ENCODE data around the gene RBM19.

Gene RBM19

DNA sequence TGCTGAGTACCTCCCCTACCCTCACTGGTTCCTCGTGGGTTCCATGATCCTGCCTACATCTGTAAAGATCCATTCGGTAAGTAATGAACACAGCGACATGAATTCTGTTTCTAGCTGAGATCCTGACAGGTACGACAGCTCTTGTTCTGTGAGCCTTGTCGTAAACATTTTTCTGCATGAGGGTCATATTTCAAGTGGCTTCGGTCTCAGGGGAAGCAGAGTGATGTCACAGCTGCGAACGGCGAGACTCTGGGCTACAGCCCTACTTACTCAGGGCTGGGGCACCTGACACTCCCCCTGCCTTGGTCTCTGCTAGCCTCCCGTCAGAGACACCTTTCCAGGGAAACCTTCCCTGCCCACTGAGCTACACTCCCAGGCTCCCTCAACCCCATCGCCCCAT, 85.8 kb downstream of the RBM19 start:
- Mint-ChIP-seq H3K27me3 (no peaks in the 10 kb centered on the region), H3K4me1 (peaks cover 2% of the 10 kb centered on the region), H3K4me3 (no peak overlapping the region), H3K36me3 (peaks cover 74% of the 10 kb centered on the region), H3K27ac (no peak overlapping the region), H3K9me3 (no peaks in the 10 kb centered on the region)
- no peak for ATAC-seq

- no peak for ATAC-seq
- Mint-ChIP-seq H3K4me1 (peaks cover 8% of the 10 kb centered on the region), H3K27me3 (no peaks in the 10 kb centered on the region), H3K27ac (no peak overlapping the region), H3K9me3 (no peaks in the 10 kb centered on the region), H3K4me3 (no peak overlapping the region), H3K36me3 (peaks cover 74% of the 10 kb centered on the region)
Observed at GRCh38 chr12:113879658-113880057, 86.5 kb downstream of the RBM19 start.

GRCh38 chr12:113877607-113878006, 88.5 kb downstream of the RBM19 start:
- no peak overlapping the region for H3K27ac Mint-ChIP-seq
- no peak for ATAC-seq
- H3K4me3 Mint-ChIP-seq = no peak overlapping the region
- peaks cover 8% of the 10 kb centered on the region for H3K4me1 Mint-ChIP-seq
- H3K27me3 Mint-ChIP-seq = no peaks in the 10 kb centered on the region
- H3K9me3 Mint-ChIP-seq = no peaks in the 10 kb centered on the region
- peaks cover 67% of the 10 kb centered on the region for H3K36me3 Mint-ChIP-seq

DNA sequence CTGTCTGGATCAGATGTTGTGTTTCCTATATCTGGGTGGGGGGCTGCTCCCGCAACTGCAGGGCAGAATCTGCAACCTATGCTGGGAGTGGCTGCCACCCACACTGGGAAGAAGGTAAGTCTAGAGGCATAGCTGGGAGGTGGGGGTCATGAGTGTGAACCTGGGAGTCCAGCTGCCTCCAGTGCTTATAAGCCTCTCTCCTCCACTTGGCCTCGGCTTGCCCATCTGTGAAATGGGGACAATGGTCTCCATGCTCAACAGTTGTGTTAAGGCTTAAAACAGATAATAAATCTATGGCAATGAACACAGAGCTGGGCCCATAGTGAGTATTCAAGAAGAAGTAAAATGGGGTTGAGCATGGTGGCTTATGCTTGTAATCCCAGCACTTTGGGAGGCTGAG, 90.0 kb downstream of the RBM19 start:
- Mint-ChIP-seq H3K27ac (no peak overlapping the region), H3K9me3 (no peaks in the 10 kb centered on the region), H3K4me1 (peaks cover 8% of the 10 kb centered on the region), H3K36me3 (peaks cover 55% of the 10 kb centered on the region), H3K4me3 (no peak overlapping the region), H3K27me3 (no peaks in the 10 kb centered on the region)
- ATAC-seq = no peak

DNA sequence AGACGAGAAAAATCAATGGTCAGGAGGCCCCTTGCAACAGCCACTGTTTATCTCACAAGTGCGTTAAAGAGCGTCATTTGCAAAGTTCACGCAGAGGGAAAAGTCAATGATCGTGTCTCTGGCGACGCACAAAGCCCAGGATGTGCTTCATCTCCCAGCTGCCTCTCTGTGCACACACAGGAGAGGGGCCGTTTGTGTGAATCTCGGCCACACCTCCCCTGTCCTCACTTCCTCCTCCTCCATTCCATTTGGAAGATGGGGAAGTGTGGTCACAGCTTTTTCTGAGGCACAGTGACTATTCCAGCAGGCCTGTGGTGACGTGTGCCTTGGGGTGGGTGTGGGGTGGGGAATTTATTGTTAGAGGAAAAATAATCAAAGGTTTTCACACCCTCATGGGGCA, 90.4 kb downstream of the RBM19 start:
- H3K4me1 Mint-ChIP-seq = peaks cover 8% of the 10 kb centered on the region
- no peak overlapping the region for H3K27ac Mint-ChIP-seq
- no peak for ATAC-seq
- H3K27me3 Mint-ChIP-seq = no peaks in the 10 kb centered on the region
- H3K4me3 Mint-ChIP-seq = no peak overlapping the region
- H3K36me3 Mint-ChIP-seq = peaks cover 53% of the 10 kb centered on the region
- no peaks in the 10 kb centered on the region for H3K9me3 Mint-ChIP-seq

DNA sequence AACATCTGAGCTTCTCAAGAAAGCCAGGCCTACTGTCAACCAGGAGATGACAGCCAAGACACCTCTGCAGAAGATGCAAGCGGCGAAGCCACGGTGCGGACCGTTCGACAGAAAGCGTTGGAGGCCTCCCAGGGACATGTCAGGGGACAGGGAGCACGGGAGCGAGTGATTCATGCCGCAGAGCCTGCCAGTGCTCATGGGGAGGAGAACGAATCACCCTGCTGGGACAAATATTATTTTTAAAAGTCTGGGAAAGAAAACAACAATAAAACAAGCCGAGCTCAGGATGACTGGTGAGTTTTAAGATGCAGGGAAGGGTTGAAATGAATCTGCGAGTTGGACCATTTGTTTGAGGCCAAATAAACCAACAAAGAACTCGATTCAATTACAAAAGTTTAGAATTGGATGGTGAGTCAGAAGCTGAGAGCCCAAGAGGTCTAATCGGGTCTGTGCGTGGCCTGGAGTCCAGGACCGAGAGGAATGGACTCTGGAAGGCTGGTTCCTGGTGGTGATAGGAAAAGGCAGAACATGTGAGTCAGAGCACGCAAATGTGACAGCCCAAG, 91.0 kb downstream of the RBM19 start:
- no peak for ATAC-seq
- H3K36me3 Mint-ChIP-seq = peaks cover 53% of the 10 kb centered on the region
- H3K4me3 Mint-ChIP-seq = no peak overlapping the region
- H3K27me3 Mint-ChIP-seq = no peaks in the 10 kb centered on the region
- no peak overlapping the region for H3K27ac Mint-ChIP-seq
- H3K9me3 Mint-ChIP-seq = no peaks in the 10 kb centered on the region
- H3K4me1 Mint-ChIP-seq = peaks cover 8% of the 10 kb centered on the region

DNA sequence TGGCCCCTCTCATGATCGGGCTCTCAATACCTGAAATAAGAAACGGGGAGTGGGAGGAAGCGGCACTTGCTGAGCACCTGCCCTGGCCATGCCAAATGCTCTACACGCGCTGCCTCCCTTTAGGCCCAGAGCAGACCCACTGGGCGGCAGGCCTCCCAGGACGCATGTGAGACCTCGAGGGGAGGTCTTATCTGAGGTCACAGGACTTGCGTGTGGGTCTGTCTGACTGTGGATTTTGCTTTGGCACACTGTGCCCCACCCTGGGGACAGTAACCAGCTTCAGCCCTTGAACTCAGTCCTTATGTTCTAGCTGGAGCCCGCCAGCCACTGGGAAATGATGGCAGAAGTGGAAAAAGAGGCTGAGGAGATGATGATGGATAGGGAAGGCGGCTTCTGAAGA, 91.8 kb downstream of the RBM19 start:
- Mint-ChIP-seq H3K27ac (no peak overlapping the region), H3K4me3 (no peak overlapping the region), H3K36me3 (peaks cover 50% of the 10 kb centered on the region), H3K4me1 (peaks cover 8% of the 10 kb centered on the region), H3K27me3 (no peaks in the 10 kb centered on the region), H3K9me3 (no peaks in the 10 kb centered on the region)
- no peak for ATAC-seq

- peaks cover 8% of the 10 kb centered on the region for H3K4me1 Mint-ChIP-seq
- H3K36me3 Mint-ChIP-seq = peaks cover 48% of the 10 kb centered on the region
- no peaks in the 10 kb centered on the region for H3K27me3 Mint-ChIP-seq
- no peak overlapping the region for H3K27ac Mint-ChIP-seq
- no peaks in the 10 kb centered on the region for H3K9me3 Mint-ChIP-seq
- no peak for ATAC-seq
- H3K4me3 Mint-ChIP-seq = no peak overlapping the region
Observed at GRCh38 chr12:113873740-113874139, 92.4 kb downstream of the RBM19 start.

DNA sequence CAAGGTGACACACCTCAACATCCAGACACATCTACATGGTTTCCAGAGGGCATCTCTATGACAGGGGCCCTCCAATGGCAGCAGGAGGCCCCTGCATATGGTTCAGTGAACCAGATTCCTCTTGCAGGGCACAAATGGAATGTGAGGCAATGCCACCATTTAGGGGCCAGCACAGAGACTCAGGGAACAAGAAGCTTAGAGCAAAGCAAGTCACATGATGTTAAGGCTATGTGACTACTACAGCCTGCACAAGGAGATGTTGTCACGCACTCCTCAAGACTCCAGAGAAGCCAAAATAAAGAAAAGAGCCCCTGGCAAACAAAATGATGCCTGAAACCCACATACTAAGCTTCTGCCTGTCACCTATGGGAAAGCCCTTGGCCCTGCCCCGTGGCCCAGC, 95.2 kb downstream of the RBM19 start:
- peaks cover 8% of the 10 kb centered on the region for H3K4me1 Mint-ChIP-seq
- no peak overlapping the region for H3K27ac Mint-ChIP-seq
- H3K36me3 Mint-ChIP-seq = peaks cover 44% of the 10 kb centered on the region
- no peak for ATAC-seq
- H3K9me3 Mint-ChIP-seq = no peaks in the 10 kb centered on the region
- no peaks in the 10 kb centered on the region for H3K27me3 Mint-ChIP-seq
- H3K4me3 Mint-ChIP-seq = no peak overlapping the region

- Mint-ChIP-seq H3K27me3 (no peaks in the 10 kb centered on the region), H3K4me1 (peaks cover 11% of the 10 kb centered on the region), H3K27ac (no peak overlapping the region), H3K9me3 (no peaks in the 10 kb centered on the region), H3K4me3 (no peak overlapping the region), H3K36me3 (peaks cover 45% of the 10 kb centered on the region)
- no peak for ATAC-seq
Observed at GRCh38 chr12:113870035-113870434, 96.1 kb downstream of the RBM19 start.

- H3K27ac Mint-ChIP-seq = no peak overlapping the region
- peaks cover 34% of the 10 kb centered on the region for H3K36me3 Mint-ChIP-seq
- ATAC-seq = no peak
Observed at GRCh38 chr12:113868365-113868764, 97.8 kb downstream of the RBM19 start.

GRCh38 chr12:113867258-113867657, 98.9 kb downstream of the RBM19 start:
- H3K27ac Mint-ChIP-seq = no peak overlapping the region
- no peaks in the 10 kb centered on the region for H3K9me3 Mint-ChIP-seq
- no peaks in the 10 kb centered on the region for H3K27me3 Mint-ChIP-seq
- peaks cover 36% of the 10 kb centered on the region for H3K4me1 Mint-ChIP-seq
- no peak for ATAC-seq
- no peak overlapping the region for H3K4me3 Mint-ChIP-seq
- peaks cover 34% of the 10 kb centered on the region for H3K36me3 Mint-ChIP-seq

More at GRCh38 chr12:113868365-113868764, 97.8 kb downstream of the RBM19 start:
- H3K4me3 Mint-ChIP-seq = no peak overlapping the region
- peaks cover 25% of the 10 kb centered on the region for H3K4me1 Mint-ChIP-seq
- H3K27me3 Mint-ChIP-seq = no peaks in the 10 kb centered on the region
- no peaks in the 10 kb centered on the region for H3K9me3 Mint-ChIP-seq

- Mint-ChIP-seq H3K9me3 (no peaks in the 10 kb centered on the region), H3K27ac (no peak overlapping the region), H3K27me3 (no peaks in the 10 kb centered on the region), H3K4me1 (peaks cover 43% of the 10 kb centered on the region), H3K4me3 (no peak overlapping the region), H3K36me3 (peaks cover 37% of the 10 kb centered on the region)
- no peak for ATAC-seq
Observed at GRCh38 chr12:113866496-113866895, 99.6 kb downstream of the RBM19 start.

DNA sequence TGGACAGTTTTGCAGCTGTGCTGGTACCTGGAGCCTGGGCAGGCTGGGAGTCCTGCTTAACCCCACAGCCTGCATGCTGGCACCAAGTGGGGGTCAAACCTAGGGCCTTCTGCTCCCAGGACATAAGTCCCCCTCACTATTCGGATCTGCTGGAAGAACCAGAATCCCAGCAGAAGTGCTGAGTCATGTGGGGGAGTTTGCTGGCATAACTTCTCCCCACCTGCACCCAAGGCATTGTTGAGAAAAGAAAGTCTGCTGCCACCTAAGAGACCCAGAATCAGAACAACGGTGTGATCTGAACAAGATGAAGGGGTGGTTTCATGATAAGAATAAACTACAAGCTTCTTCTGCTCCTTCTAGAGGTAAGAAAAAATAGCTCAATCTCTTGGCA, 102.7 kb downstream of the RBM19 start:
- H3K4me1 Mint-ChIP-seq = peaks cover 46% of the 10 kb centered on the region
- no peaks in the 10 kb centered on the region for H3K27me3 Mint-ChIP-seq
- no peak overlapping the region for H3K4me3 Mint-ChIP-seq
- peaks cover 46% of the 10 kb centered on the region for H3K36me3 Mint-ChIP-seq
- peak overlapping the region; percentile 58 for H3K27ac Mint-ChIP-seq
- no peak for ATAC-seq
- H3K9me3 Mint-ChIP-seq = no peaks in the 10 kb centered on the region

GRCh38 chr12:113862590-113863454, 103.3 kb downstream of the RBM19 start:
- H3K4me1 Mint-ChIP-seq = peaks cover 46% of the 10 kb centered on the region
- peak; percentile 89 for ATAC-seq
- no peaks in the 10 kb centered on the region for H3K27me3 Mint-ChIP-seq
- H3K4me3 Mint-ChIP-seq = peak overlapping the region; percentile 43
- H3K27ac Mint-ChIP-seq = peak overlapping the region; percentile 58
- H3K36me3 Mint-ChIP-seq = peaks cover 53% of the 10 kb centered on the region
- H3K9me3 Mint-ChIP-seq = no peaks in the 10 kb centered on the region

GRCh38 chr12:113861708-113862312, 104.3 kb downstream of the RBM19 start:
- H3K9me3 Mint-ChIP-seq = no peaks in the 10 kb centered on the region
- H3K27ac Mint-ChIP-seq = peak overlapping the region; percentile 58
- H3K27me3 Mint-ChIP-seq = no peaks in the 10 kb centered on the region
- peaks cover 46% of the 10 kb centered on the region for H3K4me1 Mint-ChIP-seq
- peaks cover 58% of the 10 kb centered on the region for H3K36me3 Mint-ChIP-seq
- H3K4me3 Mint-ChIP-seq = peak overlapping the region; percentile 43
- ATAC-seq = no peak
